ENCODE data around the gene PITRM1.
A peak's percentile ranks its signal among the peaks of the same experiment; 100 is the strongest.
"Not testable (repeated sequence)": the region's sequence is repeated elsewhere in the genome, so short reads cannot be mapped to it uniquely, and the experiment has no call there.

Gene PITRM1

DNA sequence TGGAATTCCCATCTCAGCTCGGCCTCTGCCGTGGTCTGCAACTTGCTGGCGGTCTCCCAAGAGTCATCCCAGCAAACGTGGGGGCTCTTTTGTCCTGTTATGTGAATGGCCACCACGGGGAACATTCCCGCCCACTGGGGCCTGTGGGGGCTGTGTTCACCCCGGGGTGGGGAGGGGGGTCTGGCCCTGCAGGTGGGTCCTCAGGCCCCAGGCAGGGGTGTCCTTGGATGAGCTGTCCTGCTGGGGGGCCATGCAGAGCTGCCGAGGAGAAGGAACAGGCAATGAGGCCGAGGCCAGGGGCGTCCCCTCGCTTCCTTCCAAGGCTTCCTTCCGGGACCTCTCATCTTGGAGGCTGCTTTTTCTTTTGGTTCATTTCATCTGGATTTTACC, 24.4 kb upstream of the PITRM1 start:
- DNase-seq, result no peak

DNA sequence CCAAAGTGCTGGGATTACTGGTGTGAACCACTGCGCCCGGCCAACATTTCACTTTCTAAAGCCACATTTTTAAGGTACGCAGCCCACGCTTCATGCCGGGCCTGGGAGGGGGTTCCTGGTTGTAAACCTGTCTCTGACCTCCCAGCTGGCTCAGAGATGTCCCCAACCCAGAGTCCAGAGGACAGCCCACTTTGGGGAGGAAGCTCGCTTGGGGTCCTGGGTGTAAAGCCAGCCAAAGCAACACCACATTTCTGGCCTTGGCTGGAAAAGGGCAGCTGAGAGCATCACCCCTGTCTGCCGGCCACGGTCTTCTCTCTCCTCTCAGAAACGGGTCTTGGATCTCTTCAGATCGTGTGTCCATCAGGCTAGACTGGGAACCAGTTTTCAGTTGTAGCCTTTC, 23.9 kb upstream of the PITRM1 start:
- DNase-seq, result no peak

DNA sequence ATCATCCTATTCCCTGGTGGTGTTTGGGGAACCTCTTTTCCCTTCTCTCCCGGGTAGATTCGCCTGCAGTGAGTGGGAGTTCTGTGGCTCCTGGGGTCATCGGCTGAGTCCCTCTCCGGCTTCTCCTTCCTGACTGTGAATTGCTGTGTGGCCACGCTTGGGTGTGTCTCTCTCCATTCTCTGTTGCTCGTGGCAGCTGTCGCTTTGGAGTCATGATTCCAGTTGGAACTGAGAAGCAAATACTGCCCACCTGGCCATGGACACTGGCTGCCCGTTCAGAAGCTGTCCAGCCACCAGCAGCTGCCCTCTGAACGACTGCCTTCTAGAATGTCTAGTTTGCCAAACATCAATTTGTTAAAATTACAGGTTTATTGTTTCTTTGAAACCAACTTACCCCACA, 23.1 kb upstream of the PITRM1 start:
- no peak for DNase-seq

DNA sequence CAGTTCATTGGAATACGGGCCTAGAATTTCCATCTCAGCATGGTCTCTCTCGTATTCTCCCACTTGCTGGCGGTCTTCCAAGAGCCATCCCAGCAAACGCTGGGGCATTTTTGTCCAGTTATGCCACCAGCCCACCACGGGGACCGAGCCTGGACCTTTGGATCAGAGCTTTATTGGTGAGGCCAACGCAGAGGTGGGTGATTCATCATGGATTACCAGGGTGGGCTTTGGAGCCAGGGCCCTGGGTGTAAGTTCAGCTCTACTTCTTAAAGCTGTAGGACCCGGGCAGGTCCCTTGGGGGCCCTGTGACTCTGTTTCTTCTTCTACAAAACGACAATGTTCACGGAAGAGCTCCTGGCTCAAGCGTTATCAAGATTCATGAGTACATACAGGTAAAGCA, 22.7 kb upstream of the PITRM1 start:
- DNase-seq, result no peak

DNA sequence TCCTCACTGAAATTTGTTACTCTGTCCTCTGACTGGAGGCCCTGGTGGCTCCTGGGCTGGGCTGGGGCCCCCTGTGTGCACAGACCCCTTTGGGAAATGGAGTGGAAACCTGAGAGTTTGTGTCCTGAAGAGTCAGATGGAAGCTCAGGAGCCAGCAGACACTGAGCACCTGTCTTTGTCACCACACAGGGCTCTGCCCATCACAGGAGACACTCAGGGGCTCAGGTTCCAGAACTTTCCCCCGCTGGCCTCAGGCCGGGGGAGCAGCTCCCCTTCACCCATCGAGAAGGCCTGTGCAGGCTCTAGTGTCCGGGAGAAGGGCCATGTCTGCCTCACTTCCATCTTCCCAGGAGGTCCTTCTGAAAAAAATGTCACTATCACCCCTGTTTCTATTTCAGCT, 22.3 kb upstream of the PITRM1 start:
- no peak for DNase-seq

DNA sequence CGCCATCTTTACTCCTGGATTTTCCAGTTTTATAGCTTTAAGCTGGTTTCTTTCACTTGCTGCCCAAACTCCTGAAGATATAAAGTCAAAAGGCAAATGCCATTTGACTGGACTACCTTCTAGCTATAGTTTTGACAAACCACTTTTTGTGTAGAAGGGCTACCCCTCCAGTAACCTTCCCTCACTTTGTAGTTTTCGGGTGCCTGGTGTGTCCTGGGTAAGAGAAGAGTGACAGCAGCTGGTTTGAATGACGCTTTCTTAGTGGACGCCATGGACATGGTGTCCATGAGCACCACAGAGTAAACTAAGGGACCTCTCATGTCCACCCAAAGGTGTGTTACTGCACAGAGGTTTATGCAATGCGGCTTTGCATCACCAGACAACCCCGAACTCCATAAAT, 21.2 kb upstream of the PITRM1 start:
- no peak for DNase-seq

DNA sequence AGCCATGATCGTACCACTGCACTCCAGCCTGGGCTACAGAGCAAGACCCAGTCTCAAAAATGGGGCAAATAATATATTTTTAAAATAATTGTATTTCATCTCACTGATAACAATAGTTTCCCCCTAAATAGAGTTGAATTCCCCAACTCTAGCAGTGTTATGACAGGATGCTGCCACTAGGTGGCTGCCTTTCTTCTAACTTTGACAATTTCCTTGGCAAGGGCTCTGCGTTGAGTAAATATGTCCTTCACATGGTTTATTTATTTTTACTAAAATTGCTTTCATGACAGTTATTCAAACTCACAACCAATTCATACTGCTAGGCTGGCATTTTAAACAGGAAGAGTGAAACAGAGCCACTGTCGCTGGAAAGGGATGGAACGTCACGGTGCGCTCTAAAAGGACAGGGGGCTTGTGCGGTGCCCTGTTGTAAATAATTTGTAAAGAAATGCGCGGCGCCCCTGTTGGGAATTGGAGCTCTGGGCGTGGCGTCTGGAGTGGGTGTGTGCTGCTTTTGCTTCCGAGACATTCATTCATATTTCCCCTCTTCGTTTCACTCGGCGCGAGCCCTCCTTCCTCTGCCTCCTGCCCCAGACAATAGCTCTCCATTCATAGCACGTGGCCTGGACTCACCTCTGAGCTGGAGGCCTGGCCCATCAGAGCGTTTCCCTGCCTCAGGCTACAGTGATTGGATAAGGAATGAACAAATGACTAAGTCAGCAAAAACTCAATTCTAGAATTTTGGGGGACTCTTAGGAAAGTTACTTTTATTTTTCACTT, 20.5 kb upstream of the PITRM1 start:
- DNase-seq, result no peak

DNA sequence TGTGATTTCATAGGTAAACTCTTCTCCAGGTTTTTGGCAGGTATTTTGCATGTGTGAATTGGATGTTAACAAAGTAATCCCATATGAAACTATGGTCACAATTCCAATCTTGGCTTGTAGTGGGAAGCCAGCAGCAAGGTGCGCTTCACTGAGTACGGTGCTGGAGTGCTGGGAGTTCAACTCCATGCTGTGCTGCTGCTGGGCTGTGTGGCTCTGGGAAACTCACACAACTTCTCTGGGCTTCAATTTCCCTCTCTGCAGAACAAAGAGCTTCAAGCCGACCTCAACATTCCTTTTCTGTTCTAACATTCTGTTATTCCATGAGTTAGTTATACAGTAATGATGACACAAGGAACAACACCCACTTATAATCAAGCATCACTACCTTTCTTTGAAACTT, 18.2 kb upstream of the PITRM1 start:
- DNase-seq, result no peak

DNA sequence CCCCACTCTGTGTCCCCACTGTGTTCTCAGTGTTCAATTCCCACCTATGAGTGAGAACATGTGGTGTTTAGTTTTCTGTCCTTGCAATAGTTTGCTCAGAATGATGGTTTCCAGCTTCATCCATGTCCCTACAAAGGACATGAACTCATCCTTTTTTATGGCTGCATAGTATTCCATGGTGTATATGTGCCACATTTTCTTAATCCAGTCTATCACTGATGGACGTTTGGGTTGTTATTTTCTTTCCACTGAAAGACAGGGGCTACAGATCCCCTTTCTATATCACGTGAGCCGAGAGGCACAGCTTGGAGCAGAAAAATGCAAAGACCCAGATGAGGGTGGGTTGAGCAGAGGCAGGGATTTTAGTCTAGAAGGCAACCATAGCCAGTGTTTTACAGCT, 14.6 kb upstream of the PITRM1 start:
- not testable (repeated sequence) for DNase-seq

DNA sequence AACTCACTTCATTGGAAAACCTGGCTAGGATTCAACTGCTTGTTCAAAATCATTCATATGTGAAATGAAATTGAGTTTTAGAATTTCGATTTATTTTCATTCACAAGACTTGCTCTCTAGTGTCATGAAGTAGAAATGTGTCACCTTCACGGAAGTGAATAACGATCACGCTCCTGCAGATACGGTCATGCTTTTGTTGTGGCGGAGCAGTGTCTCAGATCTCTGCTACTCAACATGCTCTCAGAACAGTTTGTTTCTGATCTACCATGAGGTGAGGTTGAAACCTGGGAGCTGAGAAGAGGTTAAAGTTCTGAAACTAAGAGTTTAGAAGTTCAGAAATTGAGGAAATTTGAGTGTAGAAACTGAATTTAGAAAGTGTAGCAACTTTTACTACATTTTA, 13.8 kb upstream of the PITRM1 start:
- DNase-seq, result no peak

DNA sequence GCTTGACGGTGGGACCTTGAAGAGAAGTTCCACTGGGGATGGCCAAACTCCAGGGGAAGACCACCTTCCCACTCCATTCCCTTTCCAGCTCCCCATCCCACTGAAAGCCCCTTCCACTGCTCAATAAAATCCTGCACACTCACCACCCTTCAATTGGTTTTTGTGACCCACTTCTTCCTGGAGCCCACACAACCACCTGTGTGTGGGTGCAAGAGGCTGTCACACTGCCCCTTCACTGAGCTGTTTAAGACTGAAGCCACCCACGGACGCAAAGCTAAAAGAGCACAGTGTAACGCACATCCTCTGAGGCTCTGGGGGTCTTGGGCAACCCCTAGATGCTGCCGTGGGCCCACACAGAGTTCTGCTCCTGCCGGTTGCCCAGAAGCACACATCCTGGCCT, 12.8 kb upstream of the PITRM1 start:
- no peak for DNase-seq

DNA sequence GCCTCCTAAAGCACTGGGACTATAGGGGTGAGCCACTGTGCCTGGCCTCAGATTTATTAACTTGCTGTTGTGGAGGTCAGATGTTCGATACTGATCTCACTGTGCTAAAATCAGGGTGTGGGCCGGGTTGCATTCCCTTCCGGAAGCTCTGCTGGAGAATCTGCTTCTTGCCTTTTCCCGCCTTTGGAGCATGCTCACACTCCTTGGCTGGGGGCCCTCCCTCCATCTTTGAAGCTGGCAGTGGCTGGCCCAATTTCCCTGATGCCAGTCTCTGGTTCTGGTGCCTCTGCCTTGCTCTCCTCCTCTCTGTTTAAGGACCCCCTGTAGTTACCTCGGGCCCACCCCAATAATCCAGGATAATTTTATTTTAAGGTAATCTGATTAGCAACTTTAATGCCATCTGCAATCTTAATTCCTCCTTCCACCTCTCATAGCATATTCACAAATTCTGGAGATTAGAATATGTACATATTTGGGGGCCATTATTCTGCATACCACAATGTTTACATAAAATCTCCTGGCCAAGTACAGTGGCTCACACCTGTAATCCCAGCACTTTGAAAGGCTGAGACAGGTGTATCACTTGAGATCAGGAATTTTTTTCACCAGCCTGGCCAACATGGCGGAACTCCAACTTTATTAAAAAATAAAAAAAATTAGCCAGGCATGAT, 7.9 kb upstream of the PITRM1 start:
- no peak for DNase-seq

DNA sequence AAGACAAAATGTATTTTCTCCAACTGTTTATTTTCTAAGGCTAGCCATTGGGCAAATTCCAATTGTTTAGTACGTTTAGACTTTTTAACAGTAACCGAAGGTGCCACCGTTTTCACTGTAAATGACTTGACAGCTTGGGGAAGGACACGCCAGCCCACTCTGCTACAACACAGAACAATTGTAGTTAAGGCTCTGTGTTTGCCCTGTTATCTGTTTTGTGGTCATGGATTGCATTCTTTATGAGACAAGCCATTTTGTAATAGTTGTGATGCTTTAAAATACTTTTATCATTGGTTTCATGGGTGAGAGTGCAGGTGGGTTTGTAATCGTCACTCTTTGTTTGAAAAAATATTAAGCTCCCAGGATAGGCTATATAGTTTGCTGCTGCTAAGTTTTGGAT, 6.6 kb upstream of the PITRM1 start:
- DNase-seq, result no peak

DNA sequence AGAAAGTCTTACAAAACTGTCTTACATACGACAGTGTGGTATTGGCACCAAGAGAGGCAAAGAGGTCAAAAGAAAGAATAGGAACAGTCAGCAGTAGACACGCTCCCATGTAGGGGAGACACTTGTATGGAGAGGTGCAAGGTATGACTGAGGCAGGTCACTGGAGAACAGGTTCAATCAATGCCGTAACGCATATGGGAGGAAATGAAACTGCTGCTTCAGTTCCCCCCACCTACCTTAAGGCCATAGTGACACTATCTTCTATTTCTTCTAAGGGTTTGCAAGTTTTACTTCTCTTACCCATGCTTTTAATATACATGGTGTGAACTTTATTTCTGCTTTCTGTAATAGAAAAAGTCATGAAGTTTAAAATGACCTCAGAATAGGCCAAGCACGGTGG, 5.5 kb upstream of the PITRM1 start:
- no peak for DNase-seq

DNA sequence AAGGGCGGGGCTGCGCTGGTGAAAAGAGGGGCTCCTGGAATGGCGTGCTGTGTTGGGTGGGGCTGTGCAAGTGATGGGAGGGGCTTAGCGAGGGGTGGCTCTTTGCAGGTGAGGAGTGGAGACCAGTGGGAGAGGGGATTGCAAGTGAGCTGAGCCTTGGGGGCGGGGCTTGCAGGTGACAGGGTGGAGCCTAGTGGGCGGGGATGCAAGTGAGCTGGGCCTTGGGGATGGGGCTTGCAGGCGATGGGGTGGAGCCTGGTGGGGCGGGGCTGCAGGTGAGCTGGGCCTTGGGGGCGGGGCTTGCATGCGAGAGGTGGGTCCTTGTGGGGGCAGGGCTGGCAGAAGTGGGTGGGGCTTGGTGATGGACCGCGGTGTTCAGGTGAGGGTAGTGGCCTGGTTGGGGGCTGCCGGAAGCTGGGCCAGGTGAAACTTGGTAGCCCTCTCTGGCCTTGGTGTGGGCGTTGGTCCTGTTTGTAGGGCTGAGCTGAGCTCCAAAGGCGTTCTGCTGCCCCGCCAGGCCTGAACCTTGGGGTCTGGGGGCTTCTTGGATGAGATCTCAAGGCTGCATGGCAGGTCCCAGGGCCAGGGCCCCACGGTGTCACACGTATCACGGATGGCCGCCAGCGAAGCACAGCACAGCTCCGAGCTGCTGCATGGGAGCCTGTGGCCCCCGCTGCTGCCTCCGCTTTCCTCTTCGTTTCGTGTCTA, 743 bp upstream of the PITRM1 start:
- DNase-seq, result peak; percentile 66

DNA sequence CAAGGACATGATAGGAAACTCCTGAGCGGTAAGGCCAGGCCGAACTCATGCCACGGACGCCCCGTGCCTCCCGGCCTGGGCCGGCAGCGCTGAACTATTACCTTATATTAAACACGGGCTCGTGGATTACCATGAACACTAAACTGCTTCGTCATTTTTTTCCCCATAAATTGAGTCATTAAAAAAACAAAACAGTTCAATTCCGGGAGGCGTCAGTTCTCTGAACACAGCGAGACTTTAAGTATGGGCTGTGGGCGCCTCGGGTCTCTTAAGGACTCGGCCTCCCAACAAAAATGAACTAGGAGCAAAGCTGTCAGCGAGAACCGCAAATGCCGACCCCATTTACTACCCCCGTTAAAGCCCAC, 519 bp downstream of the PITRM1 start:
- no peak for DNase-seq

DNA sequence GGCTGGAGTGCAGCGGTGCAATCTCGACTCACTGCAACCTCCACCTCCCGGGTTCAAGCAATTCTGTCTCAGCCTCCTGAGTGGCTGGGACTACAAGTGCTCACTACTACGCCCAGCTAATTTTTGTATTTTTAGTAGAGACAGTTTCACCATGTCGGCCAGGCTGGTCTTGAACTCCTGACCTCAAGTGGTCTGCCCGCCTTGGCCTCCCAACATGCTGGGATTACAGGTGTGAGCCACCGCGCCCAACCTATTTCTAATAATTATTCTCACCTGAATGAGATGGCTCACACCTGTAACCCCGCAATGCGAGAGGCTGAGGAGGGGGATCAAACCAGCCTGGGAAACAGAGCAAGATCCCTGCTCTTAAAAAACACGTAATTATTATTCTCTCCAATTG, 1.1 kb downstream of the PITRM1 start:
- not testable (repeated sequence) for DNase-seq

DNA sequence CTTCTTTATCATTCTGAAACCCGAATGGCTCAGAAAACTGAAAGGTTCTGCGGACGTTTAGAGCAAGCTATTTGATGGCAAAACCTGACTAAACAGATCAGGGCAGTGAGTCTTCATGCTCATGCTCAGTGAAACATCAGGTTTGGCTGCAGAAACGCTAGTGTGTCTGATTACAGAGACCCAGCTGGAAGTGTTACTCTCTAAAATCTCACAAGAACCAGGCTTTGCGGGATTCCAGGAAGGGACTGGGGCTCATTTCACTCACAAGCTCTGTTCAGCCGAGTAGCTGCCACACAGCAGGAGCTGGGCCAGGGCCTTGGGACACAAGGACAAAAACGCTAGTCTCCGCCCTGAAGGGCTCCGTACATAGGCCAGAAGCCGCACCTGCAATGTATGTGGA, 2.9 kb downstream of the PITRM1 start:
- DNase-seq, result no peak

DNA sequence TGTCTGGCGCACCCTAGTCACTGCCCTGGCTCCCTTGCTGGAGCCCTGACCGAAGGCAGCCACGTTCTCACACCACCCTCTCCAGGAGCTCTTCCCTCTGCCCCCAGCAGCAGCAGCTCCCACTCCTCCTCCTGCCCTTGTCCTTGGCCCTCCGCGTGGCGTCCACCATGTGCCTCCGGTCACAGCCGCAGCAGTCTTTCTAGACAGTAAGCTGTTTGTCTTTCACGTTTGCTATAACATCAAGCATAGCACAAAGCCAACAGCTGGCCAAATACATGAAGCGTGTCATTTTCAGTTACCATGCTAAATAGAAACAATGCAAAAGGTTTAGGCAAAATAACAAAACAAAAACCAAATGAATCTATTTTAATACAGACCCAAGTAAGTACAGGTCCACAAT, 3.3 kb downstream of the PITRM1 start:
- DNase-seq, result no peak

DNA sequence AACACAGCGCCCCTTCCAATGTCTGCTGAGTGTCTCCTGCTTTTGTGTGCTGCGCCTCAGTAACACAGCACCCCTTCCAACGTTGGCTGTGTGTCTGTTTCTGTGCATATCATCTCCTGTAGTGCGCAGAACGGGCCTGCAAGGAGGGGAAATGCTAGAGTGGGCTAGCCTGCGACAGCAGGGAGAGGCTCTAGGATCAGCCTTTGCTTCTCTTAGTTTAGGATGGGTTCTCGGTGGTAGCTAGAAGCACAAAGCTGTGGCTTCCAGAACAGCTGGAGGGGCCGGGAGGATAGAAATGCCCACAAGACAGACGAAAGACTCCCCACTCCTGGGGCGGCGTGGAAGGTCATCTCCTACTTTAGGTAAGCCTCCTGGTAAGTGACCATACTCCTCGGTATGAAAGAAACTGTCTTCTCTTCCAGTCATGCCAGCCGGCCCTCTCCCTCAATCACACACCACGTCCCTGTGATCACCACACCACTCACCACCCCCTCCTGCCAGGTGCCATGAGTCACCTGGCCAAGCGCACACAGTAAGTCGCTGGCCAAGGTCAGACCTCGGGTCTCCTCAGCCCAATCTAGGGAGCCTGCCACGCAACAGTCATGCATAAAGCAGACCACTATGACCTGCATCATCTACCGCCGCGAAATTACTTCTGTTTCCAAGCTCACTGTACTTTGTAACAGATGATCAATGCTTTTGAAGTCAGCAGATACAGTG, 4.8 kb downstream of the PITRM1 start:
- DNase-seq, result no peak

DNA sequence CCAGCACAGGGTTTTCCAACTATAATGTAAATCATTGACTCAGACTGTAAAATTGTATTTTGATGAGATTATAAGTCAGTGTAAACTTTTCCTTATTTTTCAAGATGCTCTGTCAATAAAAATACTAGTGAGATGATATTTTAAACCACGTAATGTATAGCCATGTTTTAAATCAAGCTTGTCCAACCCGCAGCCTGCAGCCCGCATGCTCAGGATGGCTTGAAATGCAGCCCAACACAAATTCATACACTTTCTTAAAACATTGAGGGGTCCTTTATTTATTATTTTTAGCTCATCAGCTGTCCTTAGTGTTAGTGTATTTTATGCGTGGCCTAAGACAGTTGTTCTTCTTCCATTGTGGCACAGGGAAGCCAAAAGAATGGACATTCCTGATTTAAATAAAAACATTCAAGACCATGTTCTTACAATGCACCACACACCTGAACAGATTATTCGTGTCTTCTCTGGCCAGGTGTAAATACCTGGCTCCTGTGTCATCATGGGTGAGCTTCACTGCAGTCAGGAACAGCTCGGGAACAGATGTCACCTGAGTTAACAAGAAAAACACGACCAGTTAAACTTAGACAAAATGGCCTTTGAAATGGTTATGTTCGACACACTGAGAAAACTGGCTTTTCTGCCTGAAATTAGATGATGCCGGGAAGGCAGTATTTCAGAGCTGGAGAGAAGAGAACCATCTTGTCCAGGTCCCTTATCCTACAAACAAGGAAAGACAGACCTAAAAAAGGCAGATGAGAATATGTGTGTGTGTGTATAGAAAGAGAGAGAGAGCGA, 5.9 kb downstream of the PITRM1 start:
- DNase-seq, result no peak

DNA sequence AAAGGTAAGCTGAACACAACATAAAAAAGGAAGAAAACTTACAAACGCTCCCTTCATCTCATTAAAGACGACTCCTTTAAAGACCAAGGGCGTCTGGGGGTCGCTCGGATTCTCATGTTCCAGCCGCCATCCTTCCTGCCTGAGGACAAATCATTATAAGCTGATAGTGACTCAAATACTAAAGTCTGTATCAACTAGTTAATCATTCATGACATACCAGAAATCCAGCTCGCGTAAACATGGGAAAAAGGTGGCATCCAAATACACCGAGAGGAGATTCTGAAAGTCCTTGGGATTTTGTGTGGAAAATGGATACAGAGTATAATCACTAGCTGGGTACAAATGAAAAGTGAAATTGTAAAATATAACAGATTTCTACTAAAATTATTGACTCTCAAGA, 7.4 kb downstream of the PITRM1 start:
- DNase-seq, result no peak

DNA sequence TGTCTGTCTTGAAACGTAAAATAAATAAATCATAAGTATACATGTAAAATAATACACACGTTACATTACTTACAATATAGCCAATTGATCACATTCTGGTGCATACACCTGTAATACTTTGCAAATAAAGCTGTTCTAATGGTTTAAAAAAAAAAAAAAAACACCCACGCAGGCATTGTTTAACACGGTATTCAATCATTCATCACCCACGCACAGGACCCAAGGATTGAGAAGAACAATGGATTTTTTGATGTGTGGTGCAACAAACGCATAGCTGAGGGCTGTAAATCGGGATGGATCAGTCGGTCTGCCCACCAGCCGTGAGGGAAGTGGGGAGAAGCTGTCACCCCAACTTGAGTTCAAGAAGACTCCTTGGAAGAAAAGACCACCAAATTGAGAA, 8.7 kb downstream of the PITRM1 start:
- DNase-seq, result no peak

Measured in activated gamma-delta T cell (primary cell).